Trophoblast cell (in vitro differentiated cells and primary cell): ENCODE measurements around the gene ADARB1.

Experiments used
- DNase-seq, 2 donors: peaks; one replicate each; pipeline ENCODE4 v3.0.0-alpha.2; 2016
- H2AFZ ChIP-seq: 2 replicates; pipeline ENCODE4 v1.6.1; 2013; ENCODE audit warnings: low read length, moderate library complexity, mild to moderate bottlenecking; ENCODE audit not compliant: insufficient read depth, poor library complexity
- H2AK5ac ChIP-seq: 2 replicates; pipeline ENCODE4 v1.6.1; 2013; ENCODE audit warnings: mild to moderate bottlenecking, low read length
- H2BK120ac ChIP-seq: 2 replicates; pipeline ENCODE4 v1.6.1; 2013; ENCODE audit warnings: low read length, mild to moderate bottlenecking, moderate library complexity; ENCODE audit not compliant: insufficient read depth, poor library complexity
- H2BK12ac ChIP-seq: 2 replicates; pipeline ENCODE4 v1.6.1; 2013; ENCODE audit warnings: mild to moderate bottlenecking, low read length, moderate library complexity
- H2BK5ac ChIP-seq: 2 replicates; pipeline ENCODE4 v1.6.1; 2013; ENCODE audit warnings: low read length, low read depth, moderate library complexity, mild to moderate bottlenecking; ENCODE audit not compliant: poor library complexity
- H3K14ac ChIP-seq: 2 replicates; pipeline ENCODE4 v1.6.1; 2013; ENCODE audit warnings: mild to moderate bottlenecking, low read length
- H3K18ac ChIP-seq: 2 replicates; pipeline ENCODE4 v1.6.1; 2013; ENCODE audit warnings: mild to moderate bottlenecking, low read length
- H3K23ac ChIP-seq: 2 replicates; pipeline ENCODE4 v1.6.1; 2013; ENCODE audit warnings: low read length
- H3K27ac ChIP-seq: 2 replicates; pipeline ENCODE4 v1.5.1; 2013; ENCODE audit warnings: low read depth, mild to moderate bottlenecking, inconsistent platforms, low read length, moderate library complexity
- H3K27me3 ChIP-seq: 2 replicates; pipeline ENCODE4 v1.6.1; 2013; ENCODE audit warnings: inconsistent platforms, mild to moderate bottlenecking, low read length, moderate library complexity; ENCODE audit not compliant: insufficient read depth
- H3K36me3 ChIP-seq, 2 experiments: 1 replicate in 1 of 2; 2 replicates in 1 of 2; pipeline ENCODE4 v1.6.1; 2013; ENCODE audit warnings: low read length in 2 of 2, mild to moderate bottlenecking in 2 of 2, moderate library complexity in 1 of 2; ENCODE audit not compliant: insufficient read depth in 2 of 2, control insufficient read depth in 1 of 2
- H3K4ac ChIP-seq: 2 replicates; pipeline ENCODE4 v1.6.1; 2013; ENCODE audit warnings: low read depth, mild to moderate bottlenecking, low read length, moderate library complexity
- H3K4me1 ChIP-seq, 2 experiments: 1 replicate in 1 of 2; 2 replicates in 1 of 2; pipeline ENCODE4 v1.6.1; 2013; ENCODE audit warnings: low read length in 2 of 2, mild to moderate bottlenecking in 2 of 2, moderate library complexity in 1 of 2; ENCODE audit not compliant: insufficient read depth in 2 of 2, control insufficient read depth in 1 of 2
- H3K4me2 ChIP-seq: 2 replicates; pipeline ENCODE4 v1.6.1; 2013; ENCODE audit warnings: inconsistent platforms, mild to moderate bottlenecking, low read length, moderate library complexity
- H3K4me3 ChIP-seq: 2 replicates; pipeline ENCODE4 v1.5.1; 2013; ENCODE audit warnings: mild to moderate bottlenecking, low read depth, low read length, inconsistent platforms
- H3K79me1 ChIP-seq: one replicate; pipeline ENCODE4 v1.6.1; 2013; ENCODE audit warnings: low read length
- H3K79me2 ChIP-seq: 2 replicates; pipeline ENCODE4 v1.6.1; 2013; ENCODE audit warnings: low read length, mild to moderate bottlenecking; ENCODE audit not compliant: control insufficient read depth, insufficient read depth, poor library complexity
- H3K9ac ChIP-seq: 2 replicates; pipeline ENCODE4 v1.6.1; 2013; ENCODE audit warnings: mild to moderate bottlenecking, low read length
- H3K9me3 ChIP-seq: 2 replicates; pipeline ENCODE4 v1.6.1; 2013; ENCODE audit warnings: low read depth, mild to moderate bottlenecking, control low read depth, inconsistent platforms, low read length; ENCODE audit not compliant: insufficient read depth
- H4K12ac ChIP-seq: 2 replicates; pipeline ENCODE4 v1.6.1; 2013; ENCODE audit warnings: low read depth, mild to moderate bottlenecking, low read length, moderate library complexity
- H4K8ac ChIP-seq: 2 replicates; pipeline ENCODE4 v1.6.1; 2013; ENCODE audit warnings: low read depth, mild to moderate bottlenecking, low read length, moderate library complexity
- H4K91ac ChIP-seq: one replicate; pipeline ENCODE4 v1.6.1; 2013; ENCODE audit warnings: low read depth, mild to moderate bottlenecking, low read length, moderate library complexity
- WGBS: extraction: QIAGEN DNeasy Blood & Tissue Kit; methylation state at CpG from one replicate; pipeline ENCODE4 v1.1.7; 2013; ENCODE audit warnings: missing lambda C conversion rate; ENCODE audit not compliant: insufficient read length, insufficient coverage; ENCODE audit errors: extremely low coverage; 5-methylcytosine and 5-hydroxymethylcytosine counted together

Gene ADARB1

DNA sequence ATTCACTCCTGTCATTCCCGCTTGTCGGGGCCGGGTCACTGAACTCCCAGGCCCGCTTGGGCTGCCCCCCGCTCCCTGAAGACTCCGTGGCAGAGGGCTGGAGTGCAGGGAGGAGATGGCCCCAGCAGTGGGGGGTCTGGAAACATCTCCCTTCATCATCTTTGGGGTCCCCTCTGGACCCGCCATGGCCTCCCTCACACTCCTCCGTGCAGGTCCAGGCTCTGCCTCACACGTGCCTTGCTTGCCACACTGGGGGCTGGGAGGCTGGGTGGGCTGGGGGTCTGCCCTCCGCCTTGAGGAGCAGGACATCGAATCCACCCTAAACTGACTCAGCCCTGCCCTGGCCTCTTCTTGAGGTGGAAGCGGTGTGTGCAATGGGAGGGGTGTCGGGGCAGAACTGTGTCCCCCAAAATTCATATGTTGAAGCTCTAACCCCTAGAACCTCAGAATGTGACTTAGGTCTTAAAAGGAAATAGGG is 178.1 kb downstream of the ADARB1 start:
- Histone ChIP-seq H3K4ac (no peak overlapping the region), H3K27me3 (no peaks in the 10 kb centered on the region), H2AFZ (no peak overlapping the region), H4K8ac (no peak overlapping the region), H2AK5ac (no peak overlapping the region), H3K18ac (no peak overlapping the region), H2BK120ac (no peak overlapping the region), H4K91ac (no peak overlapping the region), H2BK5ac (no peak overlapping the region), H3K27ac (no peak overlapping the region), H3K36me3 (no peaks in the 10 kb centered on the region), H2BK12ac (no peak overlapping the region), H4K12ac (no peak overlapping the region), H3K79me2 (no peaks in the 10 kb centered on the region), H3K14ac (no peak overlapping the region), H3K79me1 (no peaks in the 10 kb centered on the region), H3K4me3 (no peak overlapping the region), H3K4me1 (peaks cover 5 to 6% of the 10 kb centered on the region in 2 experiments), H3K9me3 (peaks cover 8% of the 10 kb centered on the region), H3K4me2 (no peak overlapping the region), H3K9ac (no peak overlapping the region), H3K23ac (no peak overlapping the region)
- WGBS, result no CpG with 5 or more reads among the region's 13 CpGs
- DNase-seq, result no peak

- Histone ChIP-seq H2AK5ac (no peak overlapping the region), H3K4me2 (no peak overlapping the region), H3K9me3 (peaks cover 8% of the 10 kb centered on the region), H3K4ac (no peak overlapping the region), H2BK12ac (no peak overlapping the region), H3K18ac (no peak overlapping the region), H3K36me3 (no peaks in the 10 kb centered on the region), H2BK120ac (no peak overlapping the region), H3K9ac (no peak overlapping the region), H4K91ac (no peak overlapping the region), H2BK5ac (no peak overlapping the region), H4K8ac (no peak overlapping the region), H3K4me1 (peaks cover 5 to 6% of the 10 kb centered on the region in 2 experiments), H3K79me1 (no peaks in the 10 kb centered on the region), H3K4me3 (no peak overlapping the region), H2AFZ (no peak overlapping the region), H3K27ac (no peak overlapping the region), H3K79me2 (no peaks in the 10 kb centered on the region), H3K23ac (no peak overlapping the region), H4K12ac (no peak overlapping the region), H3K14ac (no peak overlapping the region), H3K27me3 (no peaks in the 10 kb centered on the region)
- DNase-seq, result no peak
- no CpG with 5 or more reads among the region's 8 CpGs for WGBS
These were observed 178.8 kb downstream of the ADARB1 start for GRCh38 chr21:45253180-45253579.

GRCh38 chr21:45253633-45254459 is 179.5 kb downstream of the ADARB1 start:
- Histone ChIP-seq H3K14ac (no peak overlapping the region), H2AK5ac (no peak overlapping the region), H3K4ac (no peak overlapping the region), H4K8ac (no peak overlapping the region), H3K79me1 (no peaks in the 10 kb centered on the region), H3K79me2 (no peaks in the 10 kb centered on the region), H3K4me1 (peaks cover 5 to 6% of the 10 kb centered on the region in 2 experiments), H3K4me3 (no peak overlapping the region), H3K9ac (no peak overlapping the region), H3K27me3 (no peaks in the 10 kb centered on the region), H3K27ac (no peak overlapping the region), H4K91ac (no peak overlapping the region), H3K36me3 (no peaks in the 10 kb centered on the region), H3K23ac (no peak overlapping the region), H3K4me2 (no peak overlapping the region), H3K18ac (no peak overlapping the region), H2BK12ac (no peak overlapping the region), H2BK120ac (no peak overlapping the region), H4K12ac (no peak overlapping the region), H2BK5ac (no peak overlapping the region), H3K9me3 (peaks cover 8% of the 10 kb centered on the region), H2AFZ (no peak overlapping the region)
- DNase-seq, result no peak
- no CpG with 5 or more reads among the region's 28 CpGs for WGBS

GRCh38 chr21:45254460-45254930 is 180.1 kb downstream of the ADARB1 start:
- Histone ChIP-seq H3K14ac (no peak overlapping the region), H2AK5ac (no peak overlapping the region), H3K4ac (no peak overlapping the region), H3K4me1 (peaks cover 5 to 6% of the 10 kb centered on the region in 2 experiments), H3K4me3 (no peak overlapping the region), H3K27me3 (no peaks in the 10 kb centered on the region), H2BK5ac (no peak overlapping the region), H4K8ac (no peak overlapping the region), H3K4me2 (no peak overlapping the region), H3K79me1 (no peaks in the 10 kb centered on the region), H3K36me3 (no peaks in the 10 kb centered on the region), H3K9ac (no peak overlapping the region), H3K27ac (no peak overlapping the region), H3K9me3 (peaks cover 8% of the 10 kb centered on the region), H4K91ac (no peak overlapping the region), H2AFZ (no peak overlapping the region), H3K79me2 (no peaks in the 10 kb centered on the region), H3K18ac (no peak overlapping the region), H3K23ac (no peak overlapping the region), H2BK12ac (no peak overlapping the region), H2BK120ac (no peak overlapping the region), H4K12ac (no peak overlapping the region)
- WGBS, result no CpG with 5 or more reads among the region's 17 CpGs
- DNase-seq, result no peak
